ENCODE measurements around the gene DYNLT3.

GRCh38 chrX:37812110-37812509 is 35.3 kb downstream of the DYNLT3 start:
- TF ChIP-seq, protein P1, sequence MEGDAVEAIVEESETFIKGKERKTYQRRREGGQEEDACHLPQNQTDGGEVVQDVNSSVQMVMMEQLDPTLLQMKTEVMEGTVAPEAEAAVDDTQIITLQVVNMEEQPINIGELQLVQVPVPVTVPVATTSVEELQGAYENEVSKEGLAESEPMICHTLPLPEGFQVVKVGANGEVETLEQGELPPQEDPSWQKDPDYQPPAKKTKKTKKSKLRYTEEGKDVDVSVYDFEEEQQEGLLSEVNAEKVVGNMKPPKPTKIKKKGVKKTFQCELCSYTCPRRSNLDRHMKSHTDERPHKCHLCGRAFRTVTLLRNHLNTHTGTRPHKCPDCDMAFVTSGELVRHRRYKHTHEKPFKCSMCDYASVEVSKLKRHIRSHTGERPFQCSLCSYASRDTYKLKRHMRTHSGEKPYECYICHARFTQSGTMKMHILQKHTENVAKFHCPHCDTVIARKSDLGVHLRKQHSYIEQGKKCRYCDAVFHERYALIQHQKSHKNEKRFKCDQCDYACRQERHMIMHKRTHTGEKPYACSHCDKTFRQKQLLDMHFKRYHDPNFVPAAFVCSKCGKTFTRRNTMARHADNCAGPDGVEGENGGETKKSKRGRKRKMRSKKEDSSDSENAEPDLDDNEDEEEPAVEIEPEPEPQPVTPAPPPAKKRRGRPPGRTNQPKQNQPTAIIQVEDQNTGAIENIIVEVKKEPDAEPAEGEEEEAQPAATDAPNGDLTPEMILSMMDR (IDR thresholded peaks at IDR 0.05) = no peak
- no peak for TF ChIP-seq POLR2A (IDR thresholded peaks at IDR 0.05)

Measured in right lobe of liver (tissue), 4 donors.